ENCODE data around the gene FGF1.

The FGF1 gene

DNA sequence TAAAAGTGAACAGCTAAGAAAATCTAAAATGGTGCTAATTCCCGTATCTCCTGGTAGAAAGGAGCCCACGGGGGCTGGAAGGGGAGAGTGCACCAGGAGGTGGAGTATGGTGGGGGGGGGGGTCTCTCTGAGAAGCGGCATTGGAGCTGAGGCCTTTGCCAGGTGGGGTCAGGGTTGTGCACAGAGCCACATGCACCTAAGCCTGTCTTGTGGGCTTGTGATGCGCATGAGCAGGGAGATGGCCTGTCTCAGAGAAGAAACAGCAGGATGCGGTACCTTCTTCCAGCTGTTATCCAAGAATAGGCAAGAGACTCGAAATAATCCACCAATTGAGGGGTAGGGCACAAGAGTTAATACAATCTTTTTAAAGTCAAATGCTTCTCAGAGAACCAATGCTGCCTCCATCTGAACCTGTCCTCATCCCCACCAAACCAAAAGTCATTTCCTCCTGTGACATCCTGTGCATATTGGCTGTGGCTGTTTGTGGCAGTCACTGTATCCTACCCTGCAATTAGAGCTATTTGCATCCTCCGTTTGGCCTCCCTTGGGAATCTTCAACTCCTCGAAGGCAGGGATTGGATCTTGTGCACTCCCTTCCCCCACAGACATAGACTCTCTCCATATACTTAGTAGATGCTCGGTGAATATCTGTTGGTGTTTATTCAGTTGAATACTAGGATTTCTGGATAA lies 45.4 kb downstream of the FGF1 start:
- no peak for DNase-seq (ENCODE audit: low read depth)
- no peak overlapping the region for H3K4me3 ChIP-seq (ENCODE audit: low read depth, low read length)
- TF ChIP-seq, protein P1, sequence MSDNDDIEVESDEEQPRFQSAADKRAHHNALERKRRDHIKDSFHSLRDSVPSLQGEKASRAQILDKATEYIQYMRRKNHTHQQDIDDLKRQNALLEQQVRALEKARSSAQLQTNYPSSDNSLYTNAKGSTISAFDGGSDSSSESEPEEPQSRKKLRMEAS (IDR thresholded peaks at IDR 0.05; ENCODE audit: low read depth, low read length) = no peak
- no peak for TF ChIP-seq MYC (IDR thresholded peaks at IDR 0.05; ENCODE audit: low read depth, low read length)
- no peak for TF ChIP-seq POLR2A (IDR thresholded peaks at IDR 0.05; ENCODE audit: extremely low read depth, insufficient read length)
- TF ChIP-seq, protein P2, sequence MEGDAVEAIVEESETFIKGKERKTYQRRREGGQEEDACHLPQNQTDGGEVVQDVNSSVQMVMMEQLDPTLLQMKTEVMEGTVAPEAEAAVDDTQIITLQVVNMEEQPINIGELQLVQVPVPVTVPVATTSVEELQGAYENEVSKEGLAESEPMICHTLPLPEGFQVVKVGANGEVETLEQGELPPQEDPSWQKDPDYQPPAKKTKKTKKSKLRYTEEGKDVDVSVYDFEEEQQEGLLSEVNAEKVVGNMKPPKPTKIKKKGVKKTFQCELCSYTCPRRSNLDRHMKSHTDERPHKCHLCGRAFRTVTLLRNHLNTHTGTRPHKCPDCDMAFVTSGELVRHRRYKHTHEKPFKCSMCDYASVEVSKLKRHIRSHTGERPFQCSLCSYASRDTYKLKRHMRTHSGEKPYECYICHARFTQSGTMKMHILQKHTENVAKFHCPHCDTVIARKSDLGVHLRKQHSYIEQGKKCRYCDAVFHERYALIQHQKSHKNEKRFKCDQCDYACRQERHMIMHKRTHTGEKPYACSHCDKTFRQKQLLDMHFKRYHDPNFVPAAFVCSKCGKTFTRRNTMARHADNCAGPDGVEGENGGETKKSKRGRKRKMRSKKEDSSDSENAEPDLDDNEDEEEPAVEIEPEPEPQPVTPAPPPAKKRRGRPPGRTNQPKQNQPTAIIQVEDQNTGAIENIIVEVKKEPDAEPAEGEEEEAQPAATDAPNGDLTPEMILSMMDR (IDR thresholded peaks at IDR 0.05; ENCODE audit: low read depth, low read length) = no peak

DNA sequence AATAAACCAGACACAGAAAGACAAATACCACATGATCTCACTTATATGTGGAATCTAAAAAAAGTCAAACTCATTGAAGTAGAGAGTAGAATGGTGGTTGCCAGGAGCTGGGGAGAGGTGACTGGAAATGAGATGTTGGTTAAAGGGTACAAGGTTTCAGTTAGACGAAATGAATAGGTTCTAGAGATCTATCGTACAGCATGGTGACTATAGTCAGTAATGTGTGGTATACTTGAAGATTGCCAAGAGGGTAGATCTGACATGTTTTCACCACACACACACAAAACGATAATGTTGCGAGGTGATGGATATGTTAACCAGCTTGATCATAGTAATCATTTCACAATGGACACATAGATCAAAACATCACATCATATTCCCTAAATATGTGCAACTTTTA lies 46.4 kb downstream of the FGF1 start:
- TF ChIP-seq, protein P1 (IDR thresholded peaks at IDR 0.05; ENCODE audit: low read depth, low read length) = no peak
- TF ChIP-seq, protein P2 (IDR thresholded peaks at IDR 0.05; ENCODE audit: low read depth, low read length) = no peak
- TF ChIP-seq MYC (IDR thresholded peaks at IDR 0.05; ENCODE audit: low read depth, low read length) (no peak), POLR2A (IDR thresholded peaks at IDR 0.05; ENCODE audit: extremely low read depth, insufficient read length) (no peak)
- H3K4me3 ChIP-seq (ENCODE audit: low read depth, low read length) = no peak overlapping the region
- DNase-seq (ENCODE audit: low read depth) = no peak

DNA sequence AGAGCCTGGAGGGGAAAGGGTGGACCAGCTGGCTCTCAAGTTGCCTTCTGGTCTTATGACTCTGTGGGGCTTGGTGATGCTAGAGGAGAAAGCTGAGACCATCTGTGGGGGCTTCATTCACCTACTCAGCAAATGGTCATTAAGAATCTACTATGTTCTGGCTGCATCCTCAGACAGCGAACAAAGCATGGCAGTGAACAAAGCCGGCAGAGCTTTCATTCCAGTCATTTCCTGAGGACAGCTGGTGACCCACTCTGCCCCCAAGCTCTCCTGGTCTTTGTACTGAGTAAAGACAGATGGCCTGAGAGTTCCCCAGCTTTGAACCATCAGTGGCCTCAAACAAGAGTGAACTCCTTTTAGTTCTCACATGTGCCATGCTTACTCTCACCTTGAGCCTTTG lies 48.0 kb downstream of the FGF1 start:
- DNase-seq (ENCODE audit: low read depth) = no peak
- TF ChIP-seq, protein P2 (IDR thresholded peaks at IDR 0.05; ENCODE audit: low read depth, low read length) = no peak
- no peak for TF ChIP-seq POLR2A (IDR thresholded peaks at IDR 0.05; ENCODE audit: extremely low read depth, insufficient read length)
- no peak for TF ChIP-seq MYC (IDR thresholded peaks at IDR 0.05; ENCODE audit: low read depth, low read length)
- TF ChIP-seq, protein P1 (IDR thresholded peaks at IDR 0.05; ENCODE audit: low read depth, low read length) = no peak

DNA sequence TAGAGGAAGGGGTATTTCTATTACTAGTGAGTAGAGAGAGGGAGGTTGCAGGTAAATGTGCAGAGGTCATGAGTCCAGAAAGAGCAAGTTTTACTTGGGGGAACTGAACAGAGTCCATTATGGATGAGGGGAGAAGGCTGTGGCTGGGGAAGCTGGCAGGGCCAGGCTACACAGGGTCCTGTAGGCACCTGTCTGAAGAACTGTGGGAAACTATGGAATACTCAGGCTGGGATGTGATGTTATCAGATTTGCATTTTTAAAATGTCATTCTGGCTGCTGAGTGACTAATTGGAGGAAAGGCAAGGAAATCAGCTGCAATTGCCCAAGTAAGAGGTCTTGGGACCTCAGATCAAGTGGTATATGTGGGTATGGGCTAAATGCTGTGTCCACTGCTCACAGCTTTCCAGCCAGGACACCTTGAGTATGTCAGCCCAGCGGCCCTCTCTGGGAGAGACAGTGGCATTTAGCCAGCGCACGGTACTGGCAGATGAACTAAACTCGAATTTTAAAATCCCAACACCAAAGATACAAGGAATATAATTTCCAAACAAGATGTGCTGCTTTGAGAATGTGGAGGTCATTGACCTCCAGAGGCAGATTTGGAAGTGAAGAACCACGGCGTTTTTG lies 49.1 kb downstream of the FGF1 start:
- no peak for DNase-seq (ENCODE audit: low read depth)
- no peak overlapping the region for H3K4me3 ChIP-seq (ENCODE audit: low read depth, low read length)
- TF ChIP-seq, protein P2 (IDR thresholded peaks at IDR 0.05; ENCODE audit: low read depth, low read length) = no peak
- TF ChIP-seq, protein P1 (IDR thresholded peaks at IDR 0.05; ENCODE audit: low read depth, low read length) = no peak
- TF ChIP-seq POLR2A (IDR thresholded peaks at IDR 0.05; ENCODE audit: extremely low read depth, insufficient read length) (no peak), MYC (IDR thresholded peaks at IDR 0.05; ENCODE audit: low read depth, low read length) (no peak)

More for the DNA sequence above, 48.0 kb downstream of the FGF1 start:
- H3K4me3 ChIP-seq (ENCODE audit: low read depth, low read length) = no peak overlapping the region

DNA sequence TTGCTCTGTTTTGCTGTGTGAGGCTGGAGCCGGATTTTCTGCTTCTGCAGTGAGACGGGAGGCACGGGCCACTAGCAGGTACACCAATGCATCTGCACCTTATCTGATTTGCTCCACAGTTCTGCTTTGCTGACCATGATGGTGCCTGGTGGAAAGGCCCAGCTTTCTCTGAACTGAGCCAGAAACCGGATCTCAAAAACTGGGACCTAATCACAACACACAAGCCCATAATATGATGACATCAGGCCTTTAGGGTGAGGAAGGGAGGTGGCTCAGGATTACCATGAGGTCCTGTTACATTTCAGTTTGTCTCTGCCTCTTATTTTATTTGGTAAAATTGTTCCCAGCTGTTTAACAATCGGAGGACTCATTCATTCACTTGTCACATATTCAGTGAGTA lies 49.8 kb downstream of the FGF1 start:
- TF ChIP-seq, protein P2 (IDR thresholded peaks at IDR 0.05; ENCODE audit: low read depth, low read length) = no peak
- TF ChIP-seq, protein P1 (IDR thresholded peaks at IDR 0.05; ENCODE audit: low read depth, low read length) = no peak
- no peak for TF ChIP-seq MYC (IDR thresholded peaks at IDR 0.05; ENCODE audit: low read depth, low read length)
- H3K4me3 ChIP-seq (ENCODE audit: low read depth, low read length) = no peak overlapping the region
- DNase-seq (ENCODE audit: low read depth) = no peak
